OCI-LY7 (cell line): ENCODE results near the gene GALNTL6.

ENCODE experiments used
- EZH2phosphoT487 ChIP-seq: fragments of 200-600 bp; sonication (generic); IDR thresholded peaks from 2 replicates; pipeline ENCODE4 v1.6.1; 2018; ENCODE audit warnings: low read depth, borderline replicate concordance, mild to moderate bottlenecking, mixed run types, antibody characterized with exemption, low read length, moderate library complexity, mixed read lengths
- TF ChIP-seq, protein P1 (sequence below): fragments of 200-600 bp; sonication (generic); conservative IDR thresholded peaks from 2 replicates; pipeline ENCODE4 v1.5.1; 2014; ENCODE audit warnings: mild to moderate bottlenecking, antibody characterized with exemption, low read length, moderate library complexity, mixed read lengths

DNA sequence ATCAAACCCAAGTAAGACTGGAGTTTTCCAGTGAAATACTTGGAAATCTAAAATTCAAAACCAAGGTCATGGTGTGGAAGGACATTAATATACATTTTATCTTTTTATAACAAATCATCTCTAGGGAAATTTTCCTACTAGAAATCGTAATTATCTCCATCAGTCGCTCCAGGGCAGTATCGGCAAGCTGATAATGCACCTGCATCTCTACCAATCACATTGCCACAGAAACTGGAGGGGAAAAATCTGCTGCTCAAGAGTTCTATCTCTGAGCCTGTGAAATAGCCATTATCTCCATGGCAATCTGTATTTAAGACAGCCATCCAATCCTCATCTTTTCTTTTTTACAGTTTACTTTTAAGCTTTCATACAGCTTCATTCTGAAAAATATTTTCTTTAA lies 817.1 kb downstream of the GALNTL6 start:
- TF ChIP-seq, protein P1, sequence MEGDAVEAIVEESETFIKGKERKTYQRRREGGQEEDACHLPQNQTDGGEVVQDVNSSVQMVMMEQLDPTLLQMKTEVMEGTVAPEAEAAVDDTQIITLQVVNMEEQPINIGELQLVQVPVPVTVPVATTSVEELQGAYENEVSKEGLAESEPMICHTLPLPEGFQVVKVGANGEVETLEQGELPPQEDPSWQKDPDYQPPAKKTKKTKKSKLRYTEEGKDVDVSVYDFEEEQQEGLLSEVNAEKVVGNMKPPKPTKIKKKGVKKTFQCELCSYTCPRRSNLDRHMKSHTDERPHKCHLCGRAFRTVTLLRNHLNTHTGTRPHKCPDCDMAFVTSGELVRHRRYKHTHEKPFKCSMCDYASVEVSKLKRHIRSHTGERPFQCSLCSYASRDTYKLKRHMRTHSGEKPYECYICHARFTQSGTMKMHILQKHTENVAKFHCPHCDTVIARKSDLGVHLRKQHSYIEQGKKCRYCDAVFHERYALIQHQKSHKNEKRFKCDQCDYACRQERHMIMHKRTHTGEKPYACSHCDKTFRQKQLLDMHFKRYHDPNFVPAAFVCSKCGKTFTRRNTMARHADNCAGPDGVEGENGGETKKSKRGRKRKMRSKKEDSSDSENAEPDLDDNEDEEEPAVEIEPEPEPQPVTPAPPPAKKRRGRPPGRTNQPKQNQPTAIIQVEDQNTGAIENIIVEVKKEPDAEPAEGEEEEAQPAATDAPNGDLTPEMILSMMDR, result no peak
- TF ChIP-seq EZH2phosphoT487, result no peak
